Vagina (tissue), 2 donors: ENCODE results near the gene EEF1B2.
"Not testable (repeated sequence)": the region's sequence is repeated elsewhere in the genome, so short reads cannot be mapped to it uniquely, and the experiment has no call there.

Source experiments
- CTCF ChIP-seq, 3 experiments: fragments of 450-650 bp in 2 of 3; fragments of 200-600 bp in 1 of 3; sonication (generic) in 1 of 3; IDR thresholded peaks; one replicate each; pipeline ENCODE4 v1.5.1; 2017 to 2019; ENCODE audit warnings: antibody characterized with exemption in 3 of 3, mild to moderate bottlenecking in 2 of 3, moderate library complexity in 2 of 3
- POLR2A ChIP-seq, 2 donors: fragments of 450-650 bp; IDR thresholded peaks; one replicate each; pipeline ENCODE4 v1.6.1; 2017; ENCODE audit warnings: antibody characterized with exemption in 2 of 2, mild to moderate bottlenecking in 2 of 2, moderate library complexity in 2 of 2

DNA sequence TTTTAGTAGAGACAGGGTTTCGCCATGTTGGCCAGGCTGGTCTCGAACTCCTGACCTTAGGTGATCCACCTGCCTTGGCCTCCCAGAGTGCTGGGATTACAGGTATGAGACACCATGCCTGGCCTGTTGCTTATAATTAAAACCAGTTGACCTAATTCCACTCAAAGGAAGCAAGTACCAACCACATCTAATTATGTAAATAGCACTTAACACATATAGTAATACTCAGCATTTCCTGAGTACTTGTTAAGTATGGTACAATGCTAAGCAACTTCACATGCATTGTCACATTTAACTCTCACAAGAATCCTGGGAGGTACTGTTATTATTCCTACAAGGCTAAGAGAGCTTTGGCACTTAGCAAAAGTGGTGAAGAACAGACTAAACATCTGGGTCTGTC, 47.6 kb downstream of the EEF1B2 start:
- not testable (repeated sequence) for TF ChIP-seq CTCF, POLR2A (IDR thresholded peaks at IDR 0.05)
